ENCODE data around the gene SLC38A2. TPM values are rescaled to one million over a fixed set of nuclear protein-coding genes. Genes with fewer than 3 reads are reported as not detected.
A peak's percentile ranks its signal among the peaks of the same experiment; 100 is the strongest.

SLC38A2 gene
- total and polyA plus RNA-seq, 2 of the 4 experiments (the other 2 are of a cell fraction) = 313 to 881 TPM

DNA sequence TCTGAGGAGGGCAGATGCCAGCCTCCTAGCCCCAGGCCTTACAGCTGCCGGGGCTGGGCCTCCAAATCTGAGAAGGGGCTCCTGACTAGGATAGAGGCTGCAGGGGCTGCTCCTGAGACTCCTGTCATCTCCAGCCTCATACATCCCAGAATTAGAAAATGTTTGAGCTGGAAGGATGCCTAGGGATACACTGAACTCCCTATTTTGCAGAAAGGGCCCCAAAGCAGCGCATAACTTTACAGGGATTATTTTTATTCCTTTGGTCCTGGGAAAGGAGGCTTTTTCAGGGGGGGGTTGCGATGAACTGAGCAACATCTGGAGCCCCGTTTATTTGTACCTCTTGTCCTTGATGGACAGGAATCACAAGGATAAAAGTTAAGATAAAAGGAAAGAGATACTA is 35.9 kb upstream of the SLC38A2 start:
- intact Hi-C loops (cut with micrococcal nuclease) = no loop called here

More for the DNA sequence above, 35.9 kb upstream of the SLC38A2 start:
- no peak overlapping the region for H3K23ac ChIP-seq (ENCODE audit: low read depth, low read length)
- H3K9ac ChIP-seq (ENCODE audit: low read depth, low read length) = no peak overlapping the region
- H3K36me3 ChIP-seq (ENCODE audit: control insufficient read depth, insufficient read depth, low read length) = no peaks in the 10 kb centered on the region
- no peak overlapping the region; a peak in 1 of 4 replicates for H4K8ac ChIP-seq (ENCODE audit: low read depth in 2 of 2, low read length in 2 of 2)
- peak overlapping the region; percentile 11; the same call in 1 of the 2 replicates for H3K4ac ChIP-seq (ENCODE audit: low read depth, low read length)
- H4K91ac ChIP-seq (ENCODE audit: insufficient read depth, low read depth, low read length) = no peak overlapping the region
- TF ChIP-seq MXI1 (IDR thresholded peaks at IDR 0.05; ENCODE audit: borderline replicate concordance, low read depth, low read length) = no peak
- H3K27ac ChIP-seq (ENCODE audit: insufficient read depth, low read length) = no peak overlapping the region
- no peaks in the 10 kb centered on the region for H3K27me3 ChIP-seq (ENCODE audit: control insufficient read depth, insufficient read depth, low read length)
- H2AK9ac ChIP-seq (replicated peaks; ENCODE audit: low read depth, low read length, poor library complexity) = no peak overlapping the region
- peaks cover 18% of the 10 kb centered on the region for H3K4me1 ChIP-seq (ENCODE audit: control insufficient read depth, insufficient read depth, low read length)
- H3K14ac ChIP-seq (replicated peaks; ENCODE audit: low read depth, low read length) = no peak overlapping the region
- H2AFZ ChIP-seq (replicated peaks; ENCODE audit: low read length, poor library complexity) = no peak overlapping the region
- peaks cover 6% of the 10 kb centered on the region for H3K9me1 ChIP-seq (ENCODE audit: insufficient read depth, low read length)
- H2BK20ac ChIP-seq (ENCODE audit: low read depth, low read length) = no peak overlapping the region
- dilution Hi-C loops (cut with HindIII; ENCODE audit: low sequenced_read_pairs, unreplicated experiment) = no loop called here
- no peak overlapping the region for H3K56ac ChIP-seq (ENCODE audit: extremely low read depth, insufficient read depth, low read length)
- DNase-seq (no peak), ATAC-seq (ENCODE audit: low read depth) (no peak)
- in situ Hi-C loops (cut with MboI; ENCODE audit: low sequenced_read_pairs) = no loop called here
- peak overlapping the region; percentile 37; the same call in 1 of the 2 replicates for H3K18ac ChIP-seq (ENCODE audit: low read depth, low read length)
- peaks cover 6 to 13% of the 10 kb centered on the region in 2 experiments; a peak in 3 of 4 replicates for H3K79me1 ChIP-seq (ENCODE audit: low read depth in 1 of 2, low read length in 2 of 2)
- H2AK5ac ChIP-seq (ENCODE audit: low read depth, low read length) = no peak overlapping the region
- H3K9me3 ChIP-seq (ENCODE audit: control insufficient read depth, insufficient read depth, low read length) = no peaks in the 10 kb centered on the region
- ChIA-PET CTCF (interaction anchor here (1.2 kb wide), 1 partner anchor 90 kb away, joined by 3 read pairs; no protein-coding TSS in a partner anchor), POLR2A (ENCODE audit: unreplicated experiment) (no interaction called here)
- no peak overlapping the region for H3K4me3 ChIP-seq (ENCODE audit: insufficient read depth, low read depth, low read length)
- no peak overlapping the region for H3K4me2 ChIP-seq (ENCODE audit: low read depth, low read length)
- 0 out of 2 replicates have a peak overlapping the region, but pooled peaks have one; percentile 27 for H2BK120ac ChIP-seq (ENCODE audit: low read depth, low read length)
- WGBS, 2 experiments (ENCODE audit: extremely low coverage in 2 of 2, insufficient read length in 1 of 2) = 76% methylated on average over 2 of the region's 4 CpGs; no CpG with 5 or more reads in 1 of the 2 experiments
- H4K5ac ChIP-seq (ENCODE audit: low read depth, low read length) = 0 out of 2 replicates have a peak overlapping the region, but pooled peaks have one; percentile 41
- no peaks in the 10 kb centered on the region for H4K20me1 ChIP-seq (ENCODE audit: insufficient read depth, low read length)
- H2BK15ac ChIP-seq (ENCODE audit: low read depth, low read length) = peak overlapping the region; percentile 1; the same call in 1 of the 3 replicates
- no TSS peak for BruUV-seq (replicated peaks)
- H2BK5ac ChIP-seq (ENCODE audit: low read depth, low read length, poor library complexity, severe bottlenecking) = no peak overlapping the region

All from IMR-90 (cell line).